GM12873 (cell line): ENCODE measurements around the gene RNF31.

Source experiments
- TF ChIP-seq, protein P1 (sequence below): IDR thresholded peaks from 2 replicates; pipeline ENCODE4 v1.5.1; 2012; ENCODE audit warnings: low read depth, mild to moderate bottlenecking, moderate library complexity, low read length, control low read depth; ENCODE audit not compliant: insufficient read depth; ENCODE audit errors: missing control alignments

Gene RNF31

DNA sequence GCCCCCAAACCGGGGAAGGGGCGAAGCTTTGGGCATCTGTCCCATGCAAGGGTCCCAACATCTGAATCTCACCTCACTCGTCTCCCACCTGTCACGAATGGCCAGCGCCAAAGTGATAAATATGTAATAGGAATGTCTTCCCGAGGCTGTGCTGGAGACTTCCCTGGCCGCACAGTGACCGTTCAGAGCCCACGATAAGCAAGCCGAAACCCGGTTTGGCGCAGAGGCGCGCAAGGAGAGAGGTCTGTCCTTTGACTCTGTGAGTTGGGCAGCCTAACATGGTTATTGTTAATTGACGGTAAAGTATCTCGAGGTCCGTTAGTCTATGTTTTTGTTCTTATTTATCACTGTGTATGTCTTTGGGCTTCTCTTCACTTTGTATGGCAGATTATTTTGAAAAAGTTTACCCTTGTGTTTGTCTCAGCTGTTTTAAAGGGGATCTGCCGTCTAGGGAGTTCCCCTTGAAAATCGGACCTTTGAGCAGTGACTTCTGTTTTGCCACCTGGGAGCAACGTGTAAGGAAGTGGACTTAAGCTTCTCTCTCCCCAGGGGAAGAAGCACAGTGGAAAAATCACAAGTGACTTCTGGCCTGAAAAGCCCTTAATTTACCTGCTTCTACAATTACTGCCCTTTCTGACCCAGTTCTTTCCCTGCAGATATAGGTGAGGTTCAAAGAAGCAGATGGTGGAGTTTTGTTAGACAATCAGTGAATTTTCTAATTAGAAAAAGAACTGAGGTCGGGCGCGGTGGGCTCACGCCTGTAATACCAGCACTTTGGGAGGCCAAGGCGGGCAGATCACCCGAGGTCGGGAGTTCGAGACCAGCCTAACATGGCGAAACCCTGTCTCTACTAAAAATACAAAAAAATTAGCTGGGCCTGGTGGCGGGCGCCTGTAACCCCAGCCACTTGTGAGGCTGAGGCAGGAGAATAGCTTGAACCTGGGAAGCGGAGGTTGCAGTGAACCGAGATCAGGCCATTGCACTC is 49.1 kb downstream of the RNF31 start:
- TF ChIP-seq, protein P1, sequence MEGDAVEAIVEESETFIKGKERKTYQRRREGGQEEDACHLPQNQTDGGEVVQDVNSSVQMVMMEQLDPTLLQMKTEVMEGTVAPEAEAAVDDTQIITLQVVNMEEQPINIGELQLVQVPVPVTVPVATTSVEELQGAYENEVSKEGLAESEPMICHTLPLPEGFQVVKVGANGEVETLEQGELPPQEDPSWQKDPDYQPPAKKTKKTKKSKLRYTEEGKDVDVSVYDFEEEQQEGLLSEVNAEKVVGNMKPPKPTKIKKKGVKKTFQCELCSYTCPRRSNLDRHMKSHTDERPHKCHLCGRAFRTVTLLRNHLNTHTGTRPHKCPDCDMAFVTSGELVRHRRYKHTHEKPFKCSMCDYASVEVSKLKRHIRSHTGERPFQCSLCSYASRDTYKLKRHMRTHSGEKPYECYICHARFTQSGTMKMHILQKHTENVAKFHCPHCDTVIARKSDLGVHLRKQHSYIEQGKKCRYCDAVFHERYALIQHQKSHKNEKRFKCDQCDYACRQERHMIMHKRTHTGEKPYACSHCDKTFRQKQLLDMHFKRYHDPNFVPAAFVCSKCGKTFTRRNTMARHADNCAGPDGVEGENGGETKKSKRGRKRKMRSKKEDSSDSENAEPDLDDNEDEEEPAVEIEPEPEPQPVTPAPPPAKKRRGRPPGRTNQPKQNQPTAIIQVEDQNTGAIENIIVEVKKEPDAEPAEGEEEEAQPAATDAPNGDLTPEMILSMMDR, result no peak

DNA sequence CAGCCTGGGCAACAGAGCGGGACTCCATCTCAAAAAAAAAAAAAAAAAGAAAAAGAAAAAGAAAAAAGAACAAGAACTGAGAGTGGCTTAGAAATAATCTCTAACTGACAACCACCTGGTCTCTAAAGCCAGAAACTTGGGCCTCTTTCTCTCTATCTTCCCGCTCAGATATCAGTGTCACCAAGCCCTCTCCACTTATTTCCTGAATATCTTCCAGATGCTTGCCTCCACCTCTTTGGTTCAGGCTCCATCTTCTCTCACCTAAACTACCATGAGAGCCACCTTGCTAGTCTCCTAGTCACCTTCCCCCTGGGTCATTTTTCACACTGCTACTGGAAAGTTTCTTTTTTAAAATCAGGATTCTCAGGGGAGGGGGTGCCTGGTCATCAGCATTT is 49.8 kb downstream of the RNF31 start:
- TF ChIP-seq, protein P1, result no peak

DNA sequence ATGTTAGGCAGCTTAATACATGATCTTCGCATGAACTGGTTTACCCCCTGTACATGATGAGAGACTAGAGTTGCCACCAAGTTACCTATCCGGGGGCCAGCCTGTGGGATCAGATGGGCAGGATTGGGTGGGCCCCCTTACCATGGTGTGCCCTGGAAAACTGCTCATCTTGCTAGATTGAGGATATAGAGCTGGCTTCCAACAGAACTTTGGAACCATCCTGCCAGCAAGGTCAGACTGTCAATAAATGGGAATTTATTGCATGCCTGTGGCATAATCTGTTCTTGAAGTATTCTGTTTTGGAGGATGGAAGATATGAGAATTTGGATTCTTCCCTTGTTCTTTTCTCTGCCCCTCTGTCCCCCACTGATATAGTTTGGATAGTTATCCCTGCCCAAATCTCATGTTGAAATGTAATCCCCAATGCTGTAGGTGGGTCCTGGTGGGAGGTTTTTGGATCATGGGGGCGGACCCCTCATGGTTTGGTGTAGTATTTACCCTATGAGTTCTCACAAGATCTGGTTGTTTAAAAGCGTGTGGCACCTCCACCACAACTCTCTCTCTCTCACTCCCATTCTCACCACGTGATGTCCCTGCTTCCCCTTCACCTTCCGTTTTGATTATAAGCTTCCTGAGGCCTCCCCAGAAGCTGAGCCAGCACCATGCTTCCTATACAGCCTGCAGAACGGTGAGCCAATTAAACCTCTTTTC is 51.7 kb downstream of the RNF31 start:
- TF ChIP-seq, protein P1, result no peak

DNA sequence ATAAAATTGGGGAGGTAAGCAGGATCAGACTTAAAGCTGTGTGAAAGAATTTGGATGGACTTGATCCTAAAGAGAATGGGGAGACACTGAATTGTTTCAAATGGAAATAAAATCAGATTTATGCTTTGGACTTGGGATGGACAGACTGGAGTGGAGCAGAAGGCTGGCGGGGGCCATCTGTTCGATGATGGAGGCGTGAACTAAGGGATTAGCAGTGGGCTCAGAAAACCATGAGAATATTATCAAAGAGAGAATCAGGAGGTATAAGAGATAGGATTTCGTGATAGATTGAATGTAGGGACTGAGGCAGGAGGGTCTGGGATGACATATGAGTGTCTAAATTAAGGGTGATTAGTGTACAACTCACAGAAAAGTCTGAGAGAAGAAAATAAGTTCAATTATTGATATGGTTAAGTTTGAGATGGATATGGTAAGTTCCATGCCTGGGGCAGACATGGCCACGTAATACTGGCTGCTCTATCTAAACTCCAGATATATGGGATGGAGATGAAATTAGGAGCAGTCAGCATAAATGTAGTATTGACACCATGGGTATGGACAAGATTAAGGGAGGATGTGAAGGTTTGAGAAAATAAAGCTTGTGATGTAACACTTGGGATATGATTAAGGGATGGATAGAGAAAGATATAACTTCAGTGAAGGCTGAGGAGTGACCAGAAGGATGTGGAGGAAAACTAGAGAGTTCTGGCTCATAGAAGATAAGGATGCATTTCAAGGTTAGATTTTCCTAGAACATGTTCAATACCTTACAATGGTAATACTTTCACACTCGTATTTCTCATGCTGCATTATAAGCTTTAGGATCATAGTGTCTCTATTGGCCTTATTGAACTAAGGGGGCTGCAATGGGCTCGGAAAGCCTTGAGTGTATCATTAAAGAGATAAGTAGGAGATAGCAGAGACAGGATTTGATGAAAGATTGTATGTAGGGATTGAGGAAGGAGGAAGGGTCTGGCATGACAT is 57.2 kb downstream of the RNF31 start:
- TF ChIP-seq, protein P1, result no peak

DNA sequence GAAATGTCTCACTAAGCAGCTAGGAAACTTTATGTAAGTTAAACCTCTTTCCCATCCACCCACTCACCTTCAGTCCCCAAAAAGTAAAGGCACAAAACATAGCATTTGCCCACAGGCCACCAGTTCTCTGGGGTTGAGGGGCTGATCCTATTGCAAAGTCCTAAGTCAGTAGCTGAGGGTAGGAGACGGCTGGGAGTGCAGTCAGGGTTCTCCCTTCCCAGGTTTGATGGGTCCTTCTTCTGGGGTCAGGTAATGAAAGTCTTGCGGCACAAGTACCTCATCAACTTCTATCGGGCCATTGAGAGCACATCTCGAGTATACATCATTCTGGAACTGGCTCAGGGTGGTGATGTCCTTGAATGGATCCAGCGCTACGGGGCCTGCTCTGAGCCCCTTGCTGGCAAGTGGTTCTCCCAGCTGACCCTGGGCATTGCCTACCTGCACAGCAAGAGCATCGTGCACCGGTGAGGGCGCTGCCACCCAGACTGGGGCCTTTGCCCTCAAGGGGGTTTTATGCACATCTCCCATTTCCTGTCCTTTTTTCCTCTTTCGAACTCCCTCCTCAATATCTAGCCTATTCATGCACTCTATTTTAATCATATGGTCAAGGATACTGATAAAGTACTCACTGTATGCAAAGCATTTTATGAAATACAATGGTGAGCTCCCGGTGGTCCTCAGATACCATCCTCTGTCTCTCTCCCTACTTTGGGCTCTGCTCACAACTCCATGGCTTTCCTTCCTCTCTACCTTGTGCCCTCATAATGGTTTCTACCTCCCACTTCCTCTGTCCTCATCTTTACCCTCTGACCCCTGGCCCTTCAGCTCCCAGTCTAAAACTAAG is 59.2 kb downstream of the RNF31 start:
- TF ChIP-seq, protein P1, result no peak

DNA sequence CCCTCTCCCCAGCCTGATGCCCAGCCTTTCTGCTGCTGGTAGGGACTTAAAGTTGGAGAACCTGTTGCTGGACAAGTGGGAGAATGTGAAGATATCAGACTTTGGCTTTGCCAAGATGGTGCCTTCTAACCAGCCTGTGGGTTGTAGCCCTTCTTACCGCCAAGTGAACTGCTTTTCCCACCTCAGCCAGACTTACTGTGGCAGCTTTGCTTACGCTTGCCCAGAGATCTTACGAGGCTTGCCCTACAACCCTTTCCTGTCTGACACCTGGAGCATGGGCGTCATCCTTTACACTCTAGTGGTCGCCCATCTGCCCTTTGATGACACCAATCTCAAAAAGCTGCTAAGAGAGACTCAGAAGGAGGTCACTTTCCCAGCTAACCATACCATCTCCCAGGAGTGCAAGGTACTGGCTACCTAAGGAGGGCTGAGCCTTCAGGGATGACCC is 59.8 kb downstream of the RNF31 start:
- TF ChIP-seq, protein P1, result no peak
